Measurements from ENCODE around the gene RBSN.

RBSN gene

DNA sequence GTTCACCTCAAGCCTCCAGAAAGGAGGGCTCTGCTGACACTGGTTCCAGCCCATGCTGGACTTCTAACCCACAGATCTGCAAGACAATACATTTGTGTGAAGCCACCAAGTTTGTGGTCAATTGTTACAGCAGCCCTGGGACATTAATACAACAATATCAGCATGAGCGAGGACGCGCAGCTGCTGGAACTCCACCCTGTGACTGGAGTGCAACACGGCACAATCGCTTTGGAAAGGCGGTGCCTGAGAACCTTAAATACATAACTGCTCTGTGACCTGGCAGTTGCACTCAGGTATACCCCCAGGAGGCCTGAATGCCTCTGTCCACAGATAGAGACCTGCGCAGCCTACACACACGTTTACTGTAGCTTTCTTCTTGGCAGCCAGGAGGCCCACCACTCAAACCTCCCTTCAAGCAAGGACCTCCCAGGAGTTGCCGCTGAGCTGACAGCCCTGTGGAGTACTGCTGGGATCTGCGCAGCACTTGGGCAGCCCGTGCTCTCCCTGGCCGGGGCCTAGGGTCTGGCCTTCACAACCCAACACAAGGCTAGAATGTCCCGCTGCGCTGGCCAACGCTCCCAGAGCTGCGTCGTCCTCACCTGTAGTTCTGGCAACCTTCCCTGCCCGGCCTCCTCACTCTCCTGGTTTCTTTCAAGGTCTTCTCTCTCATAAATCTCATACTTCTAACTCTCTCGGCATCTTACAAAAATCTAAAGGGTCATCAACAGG lies 42.1 kb downstream of the RBSN start:
- no peak for DNase-seq

DNA sequence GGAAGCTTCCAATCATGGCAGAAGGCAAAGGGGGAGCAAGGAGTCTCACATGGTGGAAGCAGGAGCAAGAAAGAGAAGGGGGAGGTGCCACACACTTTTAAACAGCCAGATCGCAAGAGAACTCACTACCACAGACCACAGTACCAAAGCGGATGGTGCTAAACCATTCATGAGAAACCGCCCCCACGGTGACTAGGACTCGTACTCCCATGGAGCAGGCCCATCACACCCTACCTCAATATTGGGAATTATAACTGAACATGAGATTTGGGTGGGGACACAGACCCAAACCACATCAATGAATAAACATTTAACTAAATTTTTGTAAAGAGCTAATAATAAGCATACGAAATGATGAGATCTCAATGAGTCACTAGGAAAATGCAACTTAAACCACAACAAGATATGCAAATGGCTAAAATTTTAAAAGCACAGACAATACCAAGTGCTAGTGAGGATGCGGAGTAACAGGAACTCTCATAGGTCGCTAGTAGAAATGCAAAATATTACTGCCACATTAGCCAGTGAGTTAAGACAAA lies 43.9 kb downstream of the RBSN start:
- peak; percentile 8 for DNase-seq

DNA sequence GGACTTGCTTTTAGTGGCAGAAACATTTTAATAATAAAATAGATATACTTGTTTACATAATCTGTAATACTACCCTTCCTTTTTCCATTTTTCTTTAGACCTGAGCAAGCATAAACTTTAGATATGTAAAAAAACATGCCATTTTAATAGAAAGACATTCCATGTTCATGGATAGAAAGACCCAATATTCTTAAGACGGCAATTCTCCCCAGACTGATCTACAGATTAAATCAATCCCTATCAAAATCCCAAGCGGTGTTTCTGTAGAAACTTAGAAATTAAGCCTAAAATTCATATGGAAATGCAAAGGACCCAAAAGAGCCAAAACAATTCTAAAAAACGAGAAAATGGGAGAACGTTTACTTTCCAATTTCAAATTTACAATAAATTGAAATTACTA lies 45.4 kb downstream of the RBSN start:
- DNase-seq: no peak

DNA sequence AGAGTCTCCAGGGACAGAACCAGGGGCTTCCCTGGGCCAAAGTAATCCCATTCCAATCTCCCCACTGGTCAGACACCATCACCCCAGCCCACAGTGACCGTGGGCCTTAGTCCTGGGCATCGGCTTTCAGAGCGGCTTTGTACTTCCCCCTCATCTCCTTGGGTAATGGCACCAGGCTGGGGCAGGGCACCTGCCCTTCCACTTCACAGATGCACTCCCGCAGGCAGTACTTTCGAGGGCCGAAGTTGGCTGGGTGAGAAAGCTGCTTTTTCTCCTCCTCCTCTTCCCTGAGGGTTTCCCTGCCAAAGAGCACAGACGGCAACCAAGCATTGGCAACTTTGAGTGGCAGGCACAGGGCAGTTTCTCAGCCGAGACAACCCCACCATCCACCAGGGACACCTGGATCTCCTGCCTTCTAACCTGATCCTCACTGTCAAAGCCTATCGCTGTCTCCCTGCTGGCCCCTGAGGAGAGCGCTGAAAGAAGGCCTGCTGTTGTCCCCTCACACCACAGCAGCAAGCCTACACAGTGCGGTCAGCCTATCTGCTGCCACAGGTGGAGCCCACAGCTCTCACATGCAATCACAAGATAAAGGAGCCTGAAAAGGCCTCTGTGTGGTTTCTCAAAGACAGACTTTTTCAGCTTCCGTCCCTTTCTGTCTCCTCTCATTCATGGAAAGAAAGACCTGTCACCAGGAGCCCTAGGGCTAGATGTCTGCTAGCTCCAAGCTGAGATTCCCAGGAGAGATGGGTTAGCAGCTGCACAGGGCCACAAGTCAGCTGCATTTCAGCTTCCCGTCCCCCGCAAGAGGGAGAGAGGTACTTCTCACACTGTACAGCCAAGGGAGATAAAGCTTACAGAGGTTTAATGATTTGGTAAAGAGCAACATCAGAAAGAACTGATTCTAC lies 46.4 kb downstream of the RBSN start:
- DNase-seq: no peak

DNA sequence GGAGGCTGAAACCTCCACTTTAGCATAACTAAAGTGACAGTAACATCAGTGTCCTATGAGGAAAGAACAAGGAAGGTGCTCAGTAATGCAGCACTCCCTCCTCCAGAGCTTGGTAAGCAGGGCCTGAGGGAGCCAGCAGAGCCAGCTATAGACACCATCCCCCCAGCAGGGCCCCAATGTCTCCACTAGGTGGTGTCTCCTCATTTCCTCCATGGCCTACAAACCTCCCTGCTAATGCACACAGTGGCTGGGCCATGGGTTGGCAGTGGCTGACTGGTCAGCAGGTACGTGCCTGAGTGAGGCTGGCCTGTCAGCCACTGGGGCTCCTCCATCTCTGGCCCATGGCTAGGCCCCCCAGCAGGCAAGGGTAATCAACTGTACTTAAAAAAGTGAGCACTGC lies 47.4 kb downstream of the RBSN start:
- peak; percentile 53 for DNase-seq

DNA sequence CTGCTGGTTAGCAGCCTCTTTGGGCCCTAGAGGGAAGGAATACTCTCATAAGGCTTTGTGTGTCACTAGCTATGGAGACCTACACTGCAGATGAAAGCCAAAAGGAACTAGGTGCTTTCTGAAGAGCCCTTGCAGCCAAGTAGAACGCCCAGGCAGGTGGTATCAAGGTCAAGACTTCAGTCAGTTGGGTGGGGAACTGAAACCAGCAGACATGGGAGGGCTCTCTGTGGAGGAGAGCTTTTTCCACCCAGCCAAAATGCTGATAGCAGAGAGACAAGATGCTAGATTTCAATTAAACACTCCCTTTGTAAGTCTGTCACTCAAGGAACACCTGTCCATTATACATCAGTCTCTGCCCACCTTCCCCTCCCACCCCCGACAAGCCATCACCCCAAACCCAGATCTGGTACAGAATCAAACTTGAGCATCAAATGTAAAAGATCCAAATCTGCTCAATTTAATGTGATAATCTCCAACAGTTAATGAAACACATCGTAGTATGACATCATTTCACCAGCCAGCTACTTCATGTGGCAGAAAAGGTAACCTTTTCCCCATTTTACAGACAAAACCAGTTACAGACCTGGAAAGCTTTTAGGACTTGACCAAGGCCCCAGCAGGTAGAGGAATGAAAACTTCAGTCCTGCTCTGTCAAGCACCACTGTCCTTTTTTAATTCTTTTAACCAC lies 48.4 kb downstream of the RBSN start:
- no peak for DNase-seq

DNA sequence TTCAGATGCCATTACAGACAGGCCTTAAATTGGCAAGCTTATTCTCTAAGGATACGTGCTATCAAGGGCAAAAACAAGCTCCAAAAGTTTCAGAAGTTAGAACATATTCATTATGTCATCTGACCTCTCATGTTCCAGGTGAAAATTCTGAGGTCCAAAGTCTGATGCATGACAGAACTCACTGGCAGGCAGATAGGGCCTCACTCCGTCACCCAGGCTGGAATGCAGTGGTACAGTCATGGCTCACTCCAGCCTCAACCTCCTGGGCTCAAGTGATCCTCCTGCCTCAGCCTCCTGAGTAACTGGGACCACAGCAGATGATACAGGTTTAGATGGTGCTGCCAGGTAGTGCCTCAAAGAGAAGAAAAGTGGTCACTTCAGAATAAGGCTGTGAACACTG lies 49.4 kb downstream of the RBSN start:
- DNase-seq: no peak

DNA sequence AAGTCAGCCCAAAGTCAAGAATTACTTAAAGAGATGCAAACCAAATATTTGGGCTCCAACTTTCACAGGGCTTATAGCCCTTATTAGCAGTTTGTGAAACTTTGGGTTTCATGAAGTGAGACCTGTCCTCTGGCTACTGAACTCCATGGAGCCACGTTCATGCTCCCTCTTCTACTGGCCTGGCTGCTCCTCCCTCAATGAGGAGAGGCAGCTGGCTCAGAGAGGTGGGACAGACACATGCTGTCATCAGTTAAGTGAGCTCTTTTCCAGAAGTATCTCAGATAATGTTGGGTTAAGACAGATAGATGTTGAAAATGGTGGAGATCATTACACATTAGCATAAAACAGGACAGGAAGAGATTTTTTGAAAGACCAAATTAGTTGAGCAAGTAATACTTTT lies 53.3 kb downstream of the RBSN start:
- DNase-seq: no peak

DNA sequence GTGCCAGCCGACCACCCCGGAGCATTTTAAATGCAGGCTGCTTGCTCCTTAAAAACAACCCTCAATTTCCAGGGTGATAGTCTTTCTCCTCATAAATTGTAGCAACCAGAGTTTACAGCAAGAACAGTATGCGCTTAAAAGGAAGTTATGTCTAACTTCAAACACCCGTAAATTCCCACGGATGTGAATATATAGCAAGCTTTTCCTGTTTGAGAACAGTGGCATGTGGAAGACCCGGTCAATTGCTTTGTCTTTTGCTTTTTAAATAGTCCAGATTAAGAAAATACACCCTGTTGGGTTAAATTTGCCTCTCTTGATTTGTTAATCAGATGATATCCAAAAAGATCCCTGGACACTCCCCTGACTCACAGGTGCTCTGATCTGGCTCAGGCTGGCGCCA lies 54.6 kb downstream of the RBSN start:
- DNase-seq: no peak

DNA sequence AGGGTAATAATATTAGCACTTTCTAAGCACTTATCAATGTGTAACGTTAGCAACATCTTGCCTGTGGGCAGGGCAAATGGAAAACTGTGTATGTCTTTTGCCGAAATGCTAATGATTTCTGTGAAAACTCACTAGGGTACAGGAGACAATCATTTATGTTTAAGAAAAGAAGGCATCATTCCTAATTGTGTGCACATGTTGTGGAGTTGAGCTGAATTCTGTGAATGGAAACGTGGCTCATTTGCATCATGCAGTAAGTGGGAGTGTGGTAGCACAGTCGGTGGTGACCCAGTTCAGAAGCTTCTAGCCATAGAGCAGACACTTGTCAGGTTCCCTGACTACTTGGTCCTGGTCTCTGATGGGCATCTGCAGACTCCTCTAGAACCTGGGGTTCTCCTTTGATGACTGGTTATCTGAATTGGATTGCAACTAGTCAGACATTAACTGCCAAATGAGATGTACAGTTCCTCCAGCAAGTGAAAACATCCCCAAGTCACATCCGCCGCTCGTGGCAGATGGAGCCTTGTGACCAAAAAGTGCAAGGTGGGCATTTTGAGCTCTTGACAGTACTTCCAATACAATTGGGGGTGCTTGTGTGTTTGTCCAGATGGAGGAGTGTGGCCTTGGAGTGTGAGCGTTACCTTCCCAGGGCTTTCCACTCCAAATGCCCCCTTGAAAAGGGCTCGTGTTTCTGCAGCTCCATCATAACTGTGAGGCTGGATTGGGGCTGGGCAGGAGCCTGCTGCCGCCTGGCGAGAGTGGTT lies 55.4 kb downstream of the RBSN start:
- DNase-seq: no peak

DNA sequence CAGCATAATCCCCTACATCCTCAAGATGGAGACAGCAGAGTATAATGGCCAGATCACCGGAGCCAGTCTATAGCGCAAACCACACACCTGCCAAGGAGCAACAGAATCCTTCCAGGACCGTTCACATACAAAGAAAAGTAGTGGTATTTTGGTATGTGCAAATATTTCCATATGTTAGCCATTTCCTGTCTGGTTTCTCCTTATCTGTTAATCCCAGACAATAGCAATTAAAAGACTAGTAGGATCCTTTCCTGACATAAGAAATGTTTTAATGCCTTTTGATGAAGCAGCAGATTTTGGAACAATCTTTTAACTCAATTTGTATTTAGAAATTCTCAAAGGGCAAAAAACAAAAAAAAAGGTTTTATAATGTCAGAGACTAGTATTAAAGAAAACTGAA lies 56.0 kb downstream of the RBSN start:
- DNase-seq: peak; percentile 12

DNA sequence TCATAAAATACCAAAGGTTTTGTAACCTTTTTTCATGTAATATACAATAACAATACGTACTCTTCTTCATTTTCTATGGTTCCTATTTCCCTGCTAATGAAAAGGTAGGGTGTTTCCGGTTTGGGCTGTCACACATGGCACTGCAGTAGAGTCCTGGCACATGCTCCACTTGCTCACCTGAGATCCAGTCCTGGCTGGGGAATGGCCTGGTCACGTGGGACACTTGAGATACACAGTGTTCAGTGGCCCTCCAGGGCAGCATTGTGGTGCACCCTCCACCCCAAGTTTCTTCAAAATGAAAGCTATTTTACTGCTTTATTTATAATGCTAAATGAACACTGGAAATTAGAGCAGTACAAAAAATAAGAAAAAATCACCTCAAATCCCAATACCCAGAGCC lies 57.0 kb downstream of the RBSN start:
- no peak for DNase-seq

DNA sequence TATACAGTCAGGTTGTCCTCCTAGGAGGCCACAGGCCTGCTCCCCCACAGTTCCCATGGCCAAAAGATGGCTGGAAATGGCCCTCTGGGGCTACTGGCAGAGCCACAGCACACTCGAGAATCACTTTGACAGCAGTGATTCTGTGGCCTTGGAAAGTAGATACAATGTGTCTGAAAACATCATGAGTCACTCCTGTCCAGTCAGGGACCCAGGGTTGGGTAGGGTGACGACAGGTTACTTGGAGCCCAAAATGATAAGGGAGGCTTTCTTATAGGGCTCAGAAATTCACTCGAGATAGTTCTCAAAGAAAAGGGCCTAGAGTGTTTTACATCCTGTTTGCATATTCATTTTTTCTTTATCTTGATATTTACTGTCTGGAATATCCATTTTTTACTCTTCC lies 58.1 kb downstream of the RBSN start:
- DNase-seq: no peak

DNA sequence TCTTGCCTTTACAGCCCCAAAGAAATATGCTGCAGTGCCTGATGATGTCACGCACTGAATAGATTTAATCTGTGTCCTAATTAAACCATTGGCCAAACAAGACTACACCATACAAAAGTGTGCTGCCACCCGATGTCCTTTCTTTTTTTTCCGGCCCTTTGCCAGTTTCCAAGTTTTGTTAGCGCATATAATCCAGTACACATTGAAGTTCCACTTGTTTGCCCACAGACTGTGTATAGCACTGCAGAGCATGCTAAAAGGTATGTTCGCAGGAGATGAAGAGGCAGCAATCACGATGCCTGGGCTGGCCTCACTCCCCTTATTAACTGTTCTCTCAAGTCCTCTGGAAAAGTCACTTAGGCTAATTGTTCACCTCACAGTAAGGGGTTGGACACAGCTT lies 60.6 kb downstream of the RBSN start:
- no peak for DNase-seq

DNA sequence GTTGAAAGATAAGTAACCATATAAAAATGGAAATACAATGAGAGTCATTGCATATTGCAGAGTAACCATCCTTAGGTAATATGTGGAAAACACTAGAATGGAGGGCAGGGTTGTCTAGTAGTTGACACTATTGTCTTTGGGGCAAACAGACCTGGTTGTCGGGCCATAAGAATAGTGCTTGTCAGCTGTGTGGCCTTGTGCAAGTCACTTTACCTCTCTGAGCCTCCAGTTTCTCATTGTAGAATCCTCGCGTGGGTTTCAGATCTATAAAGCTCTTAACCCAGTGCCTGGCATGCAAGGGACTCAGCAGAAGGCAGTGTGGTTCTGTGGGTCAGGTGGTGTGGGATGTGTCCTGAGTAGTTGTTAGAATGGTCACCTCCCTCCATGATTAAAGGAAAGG lies 65.8 kb downstream of the RBSN start:
- no peak for DNase-seq

DNA sequence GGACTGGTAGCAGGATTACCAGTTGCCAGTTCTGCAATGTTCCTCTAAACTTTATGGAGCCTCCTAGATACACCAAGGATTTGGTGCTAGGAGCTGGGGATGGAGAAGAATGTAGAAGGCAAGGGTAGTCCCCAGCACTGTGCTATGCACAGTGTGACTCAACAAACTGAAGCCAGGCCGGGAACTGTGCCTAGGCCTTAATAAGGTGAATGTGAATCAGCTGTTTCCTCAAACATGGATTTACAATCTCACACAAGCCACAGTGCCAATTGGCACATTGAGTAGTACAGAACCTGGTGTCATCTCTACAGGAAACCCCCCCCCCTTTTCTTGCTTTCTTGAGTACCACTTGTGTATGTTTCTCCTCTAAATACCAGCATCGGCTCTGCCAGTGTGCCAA lies 66.3 kb downstream of the RBSN start:
- DNase-seq: no peak

DNA sequence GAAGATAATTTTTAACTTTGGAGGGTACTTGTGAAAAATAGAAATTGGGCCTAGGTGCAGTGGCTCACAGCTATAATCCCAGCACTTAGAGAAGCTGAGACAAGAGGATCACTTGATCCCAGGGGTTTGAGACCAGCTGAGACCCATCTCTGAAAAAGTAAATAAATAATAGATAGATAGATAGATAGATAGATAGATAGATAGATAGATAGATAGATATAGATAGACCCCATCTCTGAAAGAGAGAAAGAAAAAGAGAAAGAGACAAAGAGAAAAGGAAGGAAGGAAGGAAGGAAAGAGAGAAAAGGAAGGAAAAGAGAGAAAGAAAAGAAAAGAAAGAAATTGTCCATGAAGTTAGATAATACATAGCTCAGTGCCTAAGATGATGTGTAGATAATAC lies 69.3 kb downstream of the RBSN start:
- no peak for DNase-seq

DNA sequence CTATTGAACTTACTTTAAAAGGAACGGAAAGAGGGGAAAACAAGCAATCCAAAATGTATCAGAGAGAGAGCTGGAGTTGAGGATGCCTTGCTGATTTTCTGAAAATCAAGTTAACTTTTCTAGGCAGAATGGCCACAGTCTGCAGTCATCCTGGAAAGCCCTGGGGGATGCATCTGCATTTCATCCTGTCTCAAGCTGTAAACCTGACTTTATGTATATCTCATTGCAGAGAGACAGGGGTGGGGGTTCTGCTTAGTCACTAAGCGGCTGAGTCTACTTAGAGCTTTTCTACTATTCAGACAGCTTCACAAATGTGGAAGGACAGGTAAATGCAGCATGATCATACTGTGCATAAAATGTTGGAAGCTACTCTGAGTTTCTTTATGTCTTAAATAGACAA lies 75.2 kb downstream of the RBSN start:
- no peak for DNase-seq

DNA sequence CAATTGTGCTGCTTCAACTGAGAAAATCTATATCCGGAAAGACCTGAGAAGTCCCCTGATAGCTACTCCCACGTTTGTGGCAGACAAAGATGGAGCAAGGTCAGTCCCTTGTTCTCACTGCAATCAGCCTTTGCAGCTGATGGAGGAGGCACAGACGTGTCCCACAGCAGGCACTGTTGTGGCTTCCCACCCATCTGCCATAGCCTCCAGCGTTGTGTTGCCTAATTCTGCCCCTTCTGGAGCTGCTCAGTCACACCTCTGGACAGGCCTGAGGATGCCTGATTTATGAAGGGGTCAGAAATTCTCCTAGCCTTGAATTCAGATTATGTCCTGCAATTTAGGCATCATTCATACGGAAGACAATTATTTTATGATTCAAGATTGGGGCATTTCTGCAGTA lies 75.7 kb downstream of the RBSN start:
- DNase-seq: no peak

Measured in EL (cell line).